Measurements from ENCODE around the gene ACKR3. TPM values are rescaled to one million over a fixed set of nuclear protein-coding genes. Genes with fewer than 3 reads are reported as not detected.

Gene ACKR3
- total RNA-seq, 2 experiments from 2014 or later = 3.6 TPM

- CTCF ChIA-PET = interaction anchor here (0.6 kb wide), 1 partner anchor 67 kb away, joined by 3 read pairs; no protein-coding TSS in a partner anchor
- no peaks in the 10 kb centered on the region for H3K27me3 Mint-ChIP-seq (ENCODE audit: low read depth)
Observed at GRCh38 chr2:236578411-236578846, 8.8 kb downstream of the ACKR3 start.

GRCh38 chr2:236579048-236579745 is 9.6 kb downstream of the ACKR3 start:
- Mint-ChIP-seq H3K27me3 (ENCODE audit: low read depth) (no peaks in the 10 kb centered on the region), H3K9me3 (ENCODE audit: insufficient read depth) (no peaks in the 10 kb centered on the region), H3K36me3 (ENCODE audit: low read depth) (peaks cover 14% of the 10 kb centered on the region), H3K4me1 (ENCODE audit: low read depth) (no peaks in the 10 kb centered on the region), H3K27ac (no peak overlapping the region), H3K4me3 (no peak overlapping the region)
- ATAC-seq = no peak
- no peak for DNase-seq
- CTCF ChIA-PET = no interaction called here
- POLR2A ChIA-PET = no interaction called here

More at GRCh38 chr2:236578411-236578846, 8.8 kb downstream of the ACKR3 start:
- ATAC-seq (no peak), DNase-seq (no peak)
- H3K9me3 Mint-ChIP-seq (ENCODE audit: insufficient read depth) = no peaks in the 10 kb centered on the region
- no peaks in the 10 kb centered on the region for H3K4me1 Mint-ChIP-seq (ENCODE audit: low read depth)
- peaks cover 14% of the 10 kb centered on the region for H3K36me3 Mint-ChIP-seq (ENCODE audit: low read depth)
- POLR2A ChIA-PET = no interaction called here
- no peak overlapping the region for H3K4me3 Mint-ChIP-seq
- H3K27ac Mint-ChIP-seq = no peak overlapping the region

GRCh38 chr2:236579746-236580315 is 10.2 kb downstream of the ACKR3 start:
- Mint-ChIP-seq H3K4me3 (no peak overlapping the region), H3K4me1 (ENCODE audit: low read depth) (no peaks in the 10 kb centered on the region), H3K36me3 (ENCODE audit: low read depth) (peaks cover 14% of the 10 kb centered on the region), H3K27me3 (ENCODE audit: low read depth) (no peaks in the 10 kb centered on the region), H3K9me3 (ENCODE audit: insufficient read depth) (no peaks in the 10 kb centered on the region), H3K27ac (no peak overlapping the region)
- POLR2A ChIA-PET = no interaction called here
- no peak for DNase-seq
- ATAC-seq = no peak
- CTCF ChIA-PET = interaction anchor here (1.3 kb wide), 1 partner anchor 11 kb away, joined by 3 read pairs; no protein-coding TSS in a partner anchor

DNA sequence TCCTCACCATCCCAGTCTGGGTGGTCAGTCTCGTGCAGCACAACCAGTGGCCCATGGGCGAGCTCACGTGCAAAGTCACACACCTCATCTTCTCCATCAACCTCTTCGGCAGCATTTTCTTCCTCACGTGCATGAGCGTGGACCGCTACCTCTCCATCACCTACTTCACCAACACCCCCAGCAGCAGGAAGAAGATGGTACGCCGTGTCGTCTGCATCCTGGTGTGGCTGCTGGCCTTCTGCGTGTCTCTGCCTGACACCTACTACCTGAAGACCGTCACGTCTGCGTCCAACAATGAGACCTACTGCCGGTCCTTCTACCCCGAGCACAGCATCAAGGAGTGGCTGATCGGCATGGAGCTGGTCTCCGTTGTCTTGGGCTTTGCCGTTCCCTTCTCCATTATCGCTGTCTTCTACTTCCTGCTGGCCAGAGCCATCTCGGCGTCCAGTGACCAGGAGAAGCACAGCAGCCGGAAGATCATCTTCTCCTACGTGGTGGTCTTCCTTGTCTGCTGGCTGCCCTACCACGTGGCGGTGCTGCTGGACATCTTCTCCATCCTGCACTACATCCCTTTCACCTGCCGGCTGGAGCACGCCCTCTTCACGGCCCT is 11.2 kb downstream of the ACKR3 start:
- no peaks in the 10 kb centered on the region for H3K4me1 Mint-ChIP-seq (ENCODE audit: low read depth)
- H3K9me3 Mint-ChIP-seq (ENCODE audit: insufficient read depth) = no peaks in the 10 kb centered on the region
- ChIA-PET POLR2A (interaction anchor here (0.7 kb wide), 1 partner anchor 761 kb away, joined by 3 read pairs; no protein-coding TSS in a partner anchor), CTCF (interaction anchor here (1.3 to 2.4 kb wide), 2 partner anchors 11 to 12 kb away, joined by 3 to 8 read pairs; partner anchors contain the start of gene ACKR3)
- peaks cover 14% of the 10 kb centered on the region for H3K36me3 Mint-ChIP-seq (ENCODE audit: low read depth)
- H3K27ac Mint-ChIP-seq = peak overlapping the region; percentile 14
- no peaks in the 10 kb centered on the region for H3K27me3 Mint-ChIP-seq (ENCODE audit: low read depth)
- H3K4me3 Mint-ChIP-seq = no peak overlapping the region
- ATAC-seq (no peak), DNase-seq (no peak)

DNA sequence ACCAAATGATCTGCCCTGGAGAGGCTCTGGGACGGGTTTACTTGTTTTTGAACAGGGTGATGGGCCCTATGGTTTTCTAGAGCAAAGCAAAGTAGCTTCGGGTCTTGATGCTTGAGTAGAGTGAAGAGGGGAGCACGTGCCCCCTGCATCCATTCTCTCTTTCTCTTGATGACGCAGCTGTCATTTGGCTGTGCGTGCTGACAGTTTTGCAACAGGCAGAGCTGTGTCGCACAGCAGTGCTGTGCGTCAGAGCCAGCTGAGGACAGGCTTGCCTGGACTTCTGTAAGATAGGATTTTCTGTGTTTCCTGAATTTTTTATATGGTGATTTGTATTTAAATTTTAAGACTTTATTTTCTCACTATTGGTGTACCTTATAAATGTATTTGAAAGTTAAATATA is 11.9 kb downstream of the ACKR3 start:
- POLR2A ChIA-PET = no interaction called here
- DNase-seq (no peak), ATAC-seq (no peak)
- H3K9me3 Mint-ChIP-seq (ENCODE audit: insufficient read depth) = no peaks in the 10 kb centered on the region
- CTCF ChIA-PET = interaction anchor here (2.4 kb wide), 1 partner anchor 12 kb away, joined by 8 read pairs; the partner anchor contains the start of gene ACKR3
- H3K27me3 Mint-ChIP-seq (ENCODE audit: low read depth) = no peaks in the 10 kb centered on the region
- peaks cover 14% of the 10 kb centered on the region for H3K36me3 Mint-ChIP-seq (ENCODE audit: low read depth)
- H3K27ac Mint-ChIP-seq = no peak overlapping the region
- no peak overlapping the region for H3K4me3 Mint-ChIP-seq
- H3K4me1 Mint-ChIP-seq (ENCODE audit: low read depth) = no peaks in the 10 kb centered on the region

DNA sequence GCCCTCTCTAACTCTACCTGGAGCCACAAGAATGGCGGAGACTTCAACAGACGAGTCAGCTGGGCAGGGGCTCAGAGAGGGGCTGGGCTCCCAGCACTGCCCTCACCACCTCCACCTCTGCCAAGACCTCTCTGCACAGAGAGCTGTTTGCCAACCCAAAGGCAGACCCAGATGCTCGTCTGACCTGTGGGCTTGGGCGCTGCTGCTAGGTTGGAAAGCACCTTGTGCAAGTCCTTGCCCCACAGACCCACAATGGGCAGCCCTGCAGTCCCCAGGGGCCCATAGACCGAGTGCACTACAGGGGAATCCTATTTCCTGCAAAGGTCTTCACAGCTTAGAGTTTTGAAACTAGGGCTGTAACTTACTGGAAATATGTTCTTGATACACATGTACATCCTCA is 13.3 kb downstream of the ACKR3 start:
- Mint-ChIP-seq H3K4me1 (ENCODE audit: low read depth) (no peaks in the 10 kb centered on the region), H3K27ac (no peak overlapping the region), H3K36me3 (ENCODE audit: low read depth) (peaks cover 14% of the 10 kb centered on the region), H3K4me3 (no peak overlapping the region), H3K9me3 (ENCODE audit: insufficient read depth) (no peaks in the 10 kb centered on the region), H3K27me3 (ENCODE audit: low read depth) (no peaks in the 10 kb centered on the region)
- DNase-seq (no peak), ATAC-seq (no peak)
- ChIA-PET CTCF (interaction anchor here (2.4 kb wide), 1 partner anchor 13 kb away, joined by 8 read pairs; the partner anchor contains the start of gene ACKR3), POLR2A (no interaction called here)

GRCh38 chr2:236583621-236584203 is 14.1 kb downstream of the ACKR3 start:
- Mint-ChIP-seq H3K27me3 (ENCODE audit: low read depth) (no peaks in the 10 kb centered on the region), H3K4me1 (ENCODE audit: low read depth) (no peaks in the 10 kb centered on the region), H3K9me3 (ENCODE audit: insufficient read depth) (no peaks in the 10 kb centered on the region), H3K4me3 (no peak overlapping the region), H3K27ac (no peak overlapping the region), H3K36me3 (ENCODE audit: low read depth) (peaks cover 14% of the 10 kb centered on the region)
- ATAC-seq (no peak), DNase-seq (no peak)
- CTCF ChIA-PET = no interaction called here
- POLR2A ChIA-PET = no interaction called here

GRCh38 chr2:236584521-236585384 is 15.1 kb downstream of the ACKR3 start:
- Mint-ChIP-seq H3K9me3 (ENCODE audit: insufficient read depth) (no peaks in the 10 kb centered on the region), H3K4me3 (no peak overlapping the region), H3K36me3 (ENCODE audit: low read depth) (peaks cover 14% of the 10 kb centered on the region), H3K27me3 (ENCODE audit: low read depth) (no peaks in the 10 kb centered on the region), H3K4me1 (ENCODE audit: low read depth) (no peaks in the 10 kb centered on the region), H3K27ac (no peak overlapping the region)
- ATAC-seq (no peak), DNase-seq (no peak)
- CTCF ChIA-PET = interaction anchor here (1.0 kb wide), 1 partner anchor 15 kb away, joined by 3 read pairs; the partner anchor contains the start of gene ACKR3
- POLR2A ChIA-PET = no interaction called here

- H3K36me3 Mint-ChIP-seq (ENCODE audit: low read depth) = peaks cover 6% of the 10 kb centered on the region
- no peak for ATAC-seq
- POLR2A ChIA-PET = no interaction called here
- no peak overlapping the region for H3K4me3 Mint-ChIP-seq
- H3K9me3 Mint-ChIP-seq (ENCODE audit: insufficient read depth) = no peaks in the 10 kb centered on the region
- H3K27me3 Mint-ChIP-seq (ENCODE audit: low read depth) = no peaks in the 10 kb centered on the region
- no peak for DNase-seq
- no peak overlapping the region for H3K27ac Mint-ChIP-seq
- H3K4me1 Mint-ChIP-seq (ENCODE audit: low read depth) = no peaks in the 10 kb centered on the region
- CTCF ChIA-PET = no interaction called here
Observed at GRCh38 chr2:236585966-236586365, 16.3 kb downstream of the ACKR3 start.

DNA sequence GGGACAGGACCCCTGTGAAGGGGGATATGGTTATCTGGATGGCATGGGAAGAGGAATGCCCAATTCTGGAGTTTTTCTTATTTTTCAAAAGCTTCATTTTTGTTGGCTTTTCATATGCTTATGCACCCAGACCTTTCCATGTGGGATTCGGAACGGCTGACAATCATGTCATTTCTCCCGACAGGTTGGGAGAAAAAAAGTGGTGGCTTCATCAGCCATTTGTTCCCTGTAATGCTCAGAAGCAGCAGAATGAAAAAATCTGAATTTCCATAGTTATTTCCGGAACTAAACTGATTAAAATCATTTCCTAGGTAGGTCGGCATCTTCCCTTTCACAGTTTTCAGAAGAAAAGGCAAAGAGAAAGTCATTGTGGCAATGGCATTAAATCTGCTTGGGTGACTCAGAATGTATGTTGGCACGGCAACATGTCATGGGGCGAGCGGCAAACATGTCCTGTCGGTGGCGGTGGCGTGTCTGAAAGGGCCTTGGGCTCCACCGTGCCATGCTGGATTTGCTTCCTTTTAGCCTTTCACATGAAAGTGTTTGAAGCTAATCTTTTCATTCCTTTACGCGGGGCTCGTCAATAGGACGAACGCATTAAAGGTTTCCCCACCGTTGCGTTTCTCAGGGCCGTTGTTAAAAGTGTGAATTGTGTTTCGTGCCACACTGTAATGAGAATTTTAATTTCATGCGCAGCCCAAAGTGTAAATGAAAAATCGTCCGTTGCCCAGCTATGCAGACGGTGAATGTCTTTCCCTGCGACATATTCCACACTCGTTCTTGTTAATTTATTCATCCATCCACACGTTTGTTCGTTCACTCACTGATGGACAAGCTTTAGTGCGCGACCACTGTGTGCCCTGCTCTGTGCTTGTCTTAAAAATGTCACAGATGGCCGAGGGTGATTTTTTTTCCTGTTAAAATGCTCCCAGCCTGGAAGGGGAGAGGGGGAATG is 18.5 kb downstream of the ACKR3 start:
- POLR2A ChIA-PET = interaction anchor here (0.6 to 1.0 kb wide), 2 partner anchors 207 to 703 kb away, joined by 3 read pairs; no protein-coding TSS in a partner anchor
- ATAC-seq (no peak), DNase-seq (no peak)
- no peak overlapping the region for H3K27ac Mint-ChIP-seq
- no peaks in the 10 kb centered on the region for H3K9me3 Mint-ChIP-seq (ENCODE audit: insufficient read depth)
- H3K27me3 Mint-ChIP-seq (ENCODE audit: low read depth) = no peaks in the 10 kb centered on the region
- H3K4me1 Mint-ChIP-seq (ENCODE audit: low read depth) = no peaks in the 10 kb centered on the region
- H3K4me3 Mint-ChIP-seq = no peak overlapping the region
- no peaks in the 10 kb centered on the region for H3K36me3 Mint-ChIP-seq (ENCODE audit: low read depth)
- CTCF ChIA-PET = interaction anchor here (0.7 kb wide), 1 partner anchor 376 kb away, joined by 3 read pairs; no protein-coding TSS in a partner anchor

All from activated CD8-positive, alpha-beta T cell treated with anti-CD3 and anti-CD28 coated beads, Interleukin-2, amount 10 ng/mL, durations not matched to agents 7 days and 5 days (primary cell).